ENCODE measurements around the gene MUC4. TPM values are rescaled to one million over a fixed set of nuclear protein-coding genes. Genes with fewer than 3 reads are reported as not detected.

MUC4 gene
- polyA plus RNA-seq, 3 donors: not detected

- H3K36me3 ChIP-seq (replicated peaks in 1 of 2; ENCODE audit: control insufficient read depth in 1 of 2, insufficient read depth in 2 of 2, low read length in 2 of 2): no peaks in the 10 kb centered on the region
- no peak overlapping the region for H3K9ac ChIP-seq (ENCODE audit: insufficient read depth, low read length, poor library complexity, severe bottlenecking)
- DNase-seq: no peak
- Mint-ChIP-seq H3K27me3 (ENCODE audit: low read depth in 3 of 3) (peaks cover 37 to 80% (median 50%) of the 10 kb centered on the region in 3 donors), H3K9me3 (peaks cover 0 to 4% (median 0%) of the 10 kb centered on the region in 7 donors), H3K36me3 (no peaks in the 10 kb centered on the region), H3K27ac (no peak overlapping the region), H3K4me3 (peak overlapping the region in 1 of 2 donors; percentile 15), H3K4me1 (no peaks in the 10 kb centered on the region)
- H2AFZ ChIP-seq (ENCODE audit: insufficient read depth, low read depth, low read length, poor library complexity, severe bottlenecking): no peak overlapping the region
- H3K27me3 ChIP-seq (ENCODE audit: control insufficient read depth in 2 of 2, insufficient read depth in 2 of 2, low read length in 2 of 2): peaks cover 14 to 27% of the 10 kb centered on the region in 2 donors
- no peak overlapping the region for H3K27ac ChIP-seq (ENCODE audit: low read depth in 1 of 2, low read length in 2 of 2)
- H3K9me3 ChIP-seq (replicated peaks in 1 of 2; ENCODE audit: control insufficient read depth in 1 of 2, insufficient read depth in 1 of 2, low read length in 2 of 2): no peaks in the 10 kb centered on the region
- intact Hi-C loops (cut with micrococcal nuclease): no loop called here
- 7% methylated on average over 1 of the region's 10 CpGs for WGBS (ENCODE audit: insufficient coverage)
- H3K79me2 ChIP-seq (ENCODE audit: insufficient read depth, low read length): no peaks in the 10 kb centered on the region
- no peaks in the 10 kb centered on the region for H3K4me1 ChIP-seq (ENCODE audit: control insufficient read depth in 1 of 2, insufficient read depth in 2 of 2, low read length in 2 of 2)
- no peak for TF ChIP-seq CTCF (IDR thresholded peaks at IDR 0.05)
- no peak overlapping the region for H3K4me3 ChIP-seq (replicated peaks in 1 of 3; ENCODE audit: low read depth in 2 of 3, low read length in 3 of 3)
- H4K20me1 ChIP-seq (ENCODE audit: insufficient read depth, low read length): no peaks in the 10 kb centered on the region
- no peak overlapping the region for H3K4me2 ChIP-seq (replicated peaks; ENCODE audit: extremely low read depth, low read length, poor library complexity, severe bottlenecking)
Observed at GRCh38 chr3:195761123-195761566, 50.6 kb downstream of the MUC4 start.

GRCh38 chr3:195760345-195761122, 51.2 kb downstream of the MUC4 start:
- Histone ChIP-seq H4K20me1 (ENCODE audit: insufficient read depth, low read length) (no peaks in the 10 kb centered on the region), H3K9me3 (replicated peaks in 1 of 2; ENCODE audit: control insufficient read depth in 1 of 2, insufficient read depth in 1 of 2, low read length in 2 of 2) (no peaks in the 10 kb centered on the region), H3K27ac (ENCODE audit: low read depth in 1 of 2, low read length in 2 of 2) (no peak overlapping the region), H2AFZ (ENCODE audit: insufficient read depth, low read depth, low read length, poor library complexity, severe bottlenecking) (no peak overlapping the region), H3K27me3 (ENCODE audit: control insufficient read depth in 2 of 2, insufficient read depth in 2 of 2, low read length in 2 of 2) (peaks cover 14 to 27% of the 10 kb centered on the region in 2 donors), H3K4me2 (replicated peaks; ENCODE audit: extremely low read depth, low read length, poor library complexity, severe bottlenecking) (no peak overlapping the region), H3K36me3 (replicated peaks in 1 of 2; ENCODE audit: control insufficient read depth in 1 of 2, insufficient read depth in 2 of 2, low read length in 2 of 2) (no peaks in the 10 kb centered on the region), H3K9ac (ENCODE audit: insufficient read depth, low read length, poor library complexity, severe bottlenecking) (no peak overlapping the region), H3K79me2 (ENCODE audit: insufficient read depth, low read length) (no peaks in the 10 kb centered on the region), H3K4me3 (replicated peaks in 1 of 3; ENCODE audit: low read depth in 2 of 3, low read length in 3 of 3) (no peak overlapping the region), H3K4me1 (ENCODE audit: control insufficient read depth in 1 of 2, insufficient read depth in 2 of 2, low read length in 2 of 2) (no peaks in the 10 kb centered on the region)
- 91% methylated on average over 23 of the region's 24 CpGs for WGBS (ENCODE audit: insufficient coverage)
- DNase-seq: no peak
- no peak for TF ChIP-seq CTCF (IDR thresholded peaks at IDR 0.05)
- intact Hi-C loops (cut with micrococcal nuclease): no loop called here
- Mint-ChIP-seq H3K36me3 (no peaks in the 10 kb centered on the region), H3K27ac (no peak overlapping the region), H3K4me1 (no peaks in the 10 kb centered on the region), H3K27me3 (ENCODE audit: low read depth in 3 of 3) (peaks cover 37 to 80% (median 55%) of the 10 kb centered on the region in 3 donors), H3K4me3 (peak overlapping the region in 1 of 2 donors; percentile 46), H3K9me3 (peaks cover 0 to 4% (median 0%) of the 10 kb centered on the region in 7 donors)

All from CD14-positive monocyte (primary cell).